ENCODE results near the gene HGF. TPM values are rescaled to one million over a fixed set of nuclear protein-coding genes. Genes with fewer than 3 reads are reported as not detected.
"Not testable (repeated sequence)": the region's sequence is repeated elsewhere in the genome, so short reads cannot be mapped to it uniquely, and the experiment has no call there.

HGF gene
- 1 to 10 TPM in 3 of 4 donors, under 1 TPM in 1; 0.39 to 1.6 (median 1.4) TPM for total RNA-seq

GRCh38 chr7:81769891-81770727 lies at the start of gene HGF:
HGF (minus strand) TSS chr7:81770047; CDS start chr7:81769971, 76 bp downstream.
- no peaks in the 10 kb centered on the region for H3K4me1 ChIP-seq
- no peaks in the 10 kb centered on the region for H3K9me3 ChIP-seq
- H3K36me3 ChIP-seq, result no peaks in the 10 kb centered on the region
- in situ Hi-C loops (cut with MboI; ENCODE audit: low sequenced_read_pairs in 4 of 4) (no loop called here), intact Hi-C loops (cut with DNase I; ENCODE audit: low total_unique reads) (no loop called here)
- TF ChIP-seq CTCF (IDR thresholded peaks at IDR 0.05 in 4 of 5, conservative IDR thresholded peaks at IDR 0.05 in 1 of 5) (no peak), POLR2A (IDR thresholded peaks at IDR 0.05) (no peak)
- H3K4me3 ChIP-seq, result peak within 1 kb of the TSS; percentile 30 to 49 (median 40)
- H3K27me3 ChIP-seq, result no peaks in the 10 kb centered on the region
- H3K27ac ChIP-seq, result peak within 1 kb of the TSS in 3 of 4 donors; percentile 25 to 49 (median 45)
- DNase-seq (peak; percentile 7 to 12), ATAC-seq (peak; percentile 36 to 64)

- H3K27me3 ChIP-seq, result no peaks in the 10 kb centered on the region
- H3K4me1 ChIP-seq, result no peaks in the 10 kb centered on the region
- intact Hi-C loops (cut with DNase I; ENCODE audit: low total_unique reads), result no loop called here
- H3K36me3 ChIP-seq, result no peaks in the 10 kb centered on the region
- no peak overlapping the region for H3K27ac ChIP-seq
- H3K4me3 ChIP-seq, result no peak overlapping the region
- H3K9me3 ChIP-seq, result no peaks in the 10 kb centered on the region
- TF ChIP-seq POLR2A (IDR thresholded peaks at IDR 0.05) (no peak), CTCF (IDR thresholded peaks at IDR 0.05 in 4 of 5, conservative IDR thresholded peaks at IDR 0.05 in 1 of 5) (no peak)
- in situ Hi-C loops (cut with MboI; ENCODE audit: low sequenced_read_pairs in 4 of 4), result no loop called here
- no peak for ATAC-seq
- DNase-seq, result no peak
Measured at GRCh38 chr7:81816312-81816711, 46.5 kb upstream of the HGF start.

- H3K4me3 ChIP-seq; H3K4me1 ChIP-seq; H3K36me3 ChIP-seq; H3K27ac ChIP-seq; H3K27me3 ChIP-seq; DNase-seq; H3K9me3 ChIP-seq; ATAC-seq; intact Hi-C loops (cut with DNase I; ENCODE audit: low total_unique reads); in situ Hi-C loops (cut with MboI; ENCODE audit: low sequenced_read_pairs in 4 of 4): not testable (repeated sequence)
Measured at GRCh38 chr7:81812866-81813476, 43.1 kb upstream of the HGF start.

GRCh38 chr7:81811956-81812865 lies 42.4 kb upstream of the HGF start:
- H3K27ac ChIP-seq, result no peak overlapping the region
- DNase-seq, result no peak
- H3K9me3 ChIP-seq, result no peaks in the 10 kb centered on the region
- ATAC-seq, result no peak
- in situ Hi-C loops (cut with MboI; ENCODE audit: low sequenced_read_pairs in 4 of 4) (no loop called here), intact Hi-C loops (cut with DNase I; ENCODE audit: low total_unique reads) (no loop called here)
- no peak for TF ChIP-seq CTCF (IDR thresholded peaks at IDR 0.05 in 4 of 5, conservative IDR thresholded peaks at IDR 0.05 in 1 of 5)
- TF ChIP-seq POLR2A (IDR thresholded peaks at IDR 0.05), result no peak
- H3K4me1 ChIP-seq, result no peaks in the 10 kb centered on the region
- no peaks in the 10 kb centered on the region for H3K36me3 ChIP-seq
- no peaks in the 10 kb centered on the region for H3K27me3 ChIP-seq
- H3K4me3 ChIP-seq, result no peak overlapping the region

All from gastrocnemius medialis (tissue), 4 donors.